Left ventricle myocardium inferior (tissue), 1 donor: ENCODE data around the gene CDH4. TPM values are rescaled to one million over a fixed set of nuclear protein-coding genes. Genes with fewer than 3 reads are reported as not detected.
A peak's percentile ranks its signal among the peaks of the same experiment; 100 is the strongest.

Experiments
- DNase-seq: peaks from one replicate; pipeline ENCODE4 v3.0.0-alpha.2; 2020
- H3K27ac ChIP-seq: fragments of 200-600 bp; replicated peaks from 2 replicates; pipeline ENCODE4 v1.8.0; 2021
- H3K27me3 ChIP-seq: fragments of 200-600 bp; 2 replicates; pipeline ENCODE4 v1.8.0; 2021; ENCODE audit warnings: low read depth
- H3K36me3 ChIP-seq: fragments of 200-600 bp; 2 replicates; pipeline ENCODE4 v1.8.0; 2021
- H3K4me1 ChIP-seq: fragments of 200-600 bp; 2 replicates; pipeline ENCODE4 v1.8.0; 2021
- H3K4me3 ChIP-seq: fragments of 200-600 bp; 2 replicates; pipeline ENCODE4 v1.8.0; 2021; ENCODE audit warnings: mild to moderate bottlenecking, moderate library complexity
- H3K9me3 ChIP-seq: fragments of 200-600 bp; replicated peaks from 2 replicates; pipeline ENCODE4 v1.8.0; 2021
- intact Hi-C: fragments of 100-400 bp; cut with micrococcal nuclease; formaldehyde crosslinking; loops from one replicate; pipeline ENCODE4 v1.11.0; 2022
- total RNA-seq: library from RNA; stranded (reverse); fragmentation: NEBNext Ultra II Directional; extraction: Animal tissue kit (Norgen Biotek cat#: 25700); gene quantifications from one replicate; pipeline ENCODE4 v1.2.1, GENCODE V29; 2021
- TF ChIP-seq, protein P1 (sequence below): fragments of 200-600 bp; IDR thresholded peaks from 2 replicates; pipeline ENCODE4 v1.8.0; 2021; ENCODE audit warnings: antibody characterized with exemption, mild to moderate bottlenecking, borderline replicate concordance
- donor health status: DM: no; HTN: yes; CAD: no; lungs with severe emphysema.

Gene CDH4
- total RNA-seq, 1 donor from 2014 or later: 0.05 TPM

DNA sequence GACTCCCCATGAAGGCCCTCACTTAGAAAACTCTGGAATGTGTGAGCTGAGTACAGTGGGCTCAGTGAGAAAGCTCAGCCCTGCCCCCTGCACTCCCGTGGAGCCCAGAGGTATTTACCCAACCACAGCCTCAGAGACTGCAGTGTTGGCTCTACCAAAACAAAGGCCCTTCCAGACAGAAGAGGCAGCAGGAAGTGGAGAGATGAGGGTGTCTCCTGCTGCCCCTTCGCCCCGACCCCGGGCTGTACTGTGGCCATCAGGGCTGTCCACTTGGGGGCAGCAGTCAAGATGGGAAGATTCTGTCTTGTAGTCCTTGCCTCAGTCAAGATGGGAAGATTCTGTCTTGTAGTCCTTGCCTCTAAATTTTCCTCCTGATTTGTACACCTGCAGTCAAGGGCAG, 472.3 kb downstream of the CDH4 start:
- no peak overlapping the region for H3K27ac ChIP-seq
- H3K9me3 ChIP-seq: no peaks in the 10 kb centered on the region
- TF ChIP-seq, protein P1, sequence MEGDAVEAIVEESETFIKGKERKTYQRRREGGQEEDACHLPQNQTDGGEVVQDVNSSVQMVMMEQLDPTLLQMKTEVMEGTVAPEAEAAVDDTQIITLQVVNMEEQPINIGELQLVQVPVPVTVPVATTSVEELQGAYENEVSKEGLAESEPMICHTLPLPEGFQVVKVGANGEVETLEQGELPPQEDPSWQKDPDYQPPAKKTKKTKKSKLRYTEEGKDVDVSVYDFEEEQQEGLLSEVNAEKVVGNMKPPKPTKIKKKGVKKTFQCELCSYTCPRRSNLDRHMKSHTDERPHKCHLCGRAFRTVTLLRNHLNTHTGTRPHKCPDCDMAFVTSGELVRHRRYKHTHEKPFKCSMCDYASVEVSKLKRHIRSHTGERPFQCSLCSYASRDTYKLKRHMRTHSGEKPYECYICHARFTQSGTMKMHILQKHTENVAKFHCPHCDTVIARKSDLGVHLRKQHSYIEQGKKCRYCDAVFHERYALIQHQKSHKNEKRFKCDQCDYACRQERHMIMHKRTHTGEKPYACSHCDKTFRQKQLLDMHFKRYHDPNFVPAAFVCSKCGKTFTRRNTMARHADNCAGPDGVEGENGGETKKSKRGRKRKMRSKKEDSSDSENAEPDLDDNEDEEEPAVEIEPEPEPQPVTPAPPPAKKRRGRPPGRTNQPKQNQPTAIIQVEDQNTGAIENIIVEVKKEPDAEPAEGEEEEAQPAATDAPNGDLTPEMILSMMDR: peak; percentile 18
- H3K27me3 ChIP-seq: peaks cover 57% of the 10 kb centered on the region
- intact Hi-C loops: no loop called here
- no peaks in the 10 kb centered on the region for H3K36me3 ChIP-seq
- no peak for DNase-seq
- no peaks in the 10 kb centered on the region for H3K4me1 ChIP-seq
- no peak overlapping the region for H3K4me3 ChIP-seq

DNA sequence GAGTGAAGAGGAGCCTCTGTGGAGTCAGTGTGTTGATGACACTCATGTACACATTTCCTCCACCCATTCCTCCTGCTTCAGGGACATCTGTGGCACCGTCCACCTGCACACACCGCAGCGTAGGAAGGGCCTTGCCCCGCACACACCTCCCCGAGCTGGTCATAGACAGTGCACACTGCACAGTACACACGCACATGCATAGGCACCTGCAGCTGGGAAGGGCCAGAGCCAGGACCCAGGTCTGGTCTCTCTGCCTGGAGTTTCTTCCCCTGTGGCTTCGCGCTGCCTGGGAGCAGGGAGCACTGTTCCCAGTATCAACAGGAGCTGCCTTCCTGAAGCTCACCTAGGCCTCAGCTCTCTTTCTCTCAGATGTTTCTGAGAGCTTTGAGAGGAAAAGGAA, 473.1 kb downstream of the CDH4 start:
- Histone ChIP-seq H3K27ac (no peak overlapping the region), H3K4me3 (no peak overlapping the region), H3K27me3 (peaks cover 56% of the 10 kb centered on the region), H3K4me1 (no peaks in the 10 kb centered on the region), H3K9me3 (no peaks in the 10 kb centered on the region), H3K36me3 (no peaks in the 10 kb centered on the region)
- intact Hi-C loops: no loop called here
- TF ChIP-seq, protein P1: no peak
- DNase-seq: no peak

DNA sequence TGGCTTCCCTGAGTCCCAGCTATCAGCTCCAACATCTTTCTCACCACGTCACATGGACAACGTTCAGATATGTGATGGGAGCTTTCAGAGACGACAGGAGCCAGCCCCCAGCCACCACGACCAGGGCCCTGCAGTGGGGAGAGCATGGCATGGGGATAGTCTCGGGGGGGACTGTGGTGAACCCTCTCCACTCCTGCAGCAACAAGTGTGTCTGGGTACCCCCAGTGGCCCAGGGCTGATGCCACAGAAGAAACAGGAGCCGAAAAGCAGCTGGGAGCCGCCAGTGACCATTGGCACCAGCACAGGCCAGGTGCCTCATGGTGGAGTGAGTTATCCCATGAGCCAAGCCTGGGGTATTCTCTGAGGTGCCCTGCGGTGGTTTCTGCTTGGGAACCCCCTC, 473.9 kb downstream of the CDH4 start:
- no peak for DNase-seq
- no peaks in the 10 kb centered on the region for H3K36me3 ChIP-seq
- TF ChIP-seq, protein P1: no peak
- H3K27me3 ChIP-seq: peaks cover 55% of the 10 kb centered on the region
- H3K4me3 ChIP-seq: no peak overlapping the region
- intact Hi-C loops: no loop called here
- no peak overlapping the region for H3K27ac ChIP-seq
- H3K9me3 ChIP-seq: no peaks in the 10 kb centered on the region
- H3K4me1 ChIP-seq: no peaks in the 10 kb centered on the region

DNA sequence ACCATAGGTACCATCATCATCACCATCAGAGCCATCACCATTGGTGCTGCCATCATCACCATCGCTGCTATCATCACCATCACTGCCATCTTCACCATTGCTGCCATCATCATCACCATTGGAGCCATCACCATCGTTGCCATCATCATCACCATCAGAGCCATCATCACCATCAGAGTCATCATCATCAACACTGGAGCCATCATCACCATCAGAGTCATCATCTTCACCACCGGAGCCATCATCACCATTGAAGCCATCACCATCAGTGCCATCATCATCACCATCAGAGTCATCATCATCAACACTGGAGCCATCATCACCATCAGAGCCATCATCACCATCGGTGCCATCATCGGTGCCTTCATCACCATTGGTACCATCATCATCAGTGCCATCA, 474.9 kb downstream of the CDH4 start:
- H3K4me3 ChIP-seq: no peak overlapping the region
- peaks cover 56% of the 10 kb centered on the region for H3K27me3 ChIP-seq
- TF ChIP-seq, protein P1: no peak
- no peak for DNase-seq
- intact Hi-C loops: no loop called here
- no peaks in the 10 kb centered on the region for H3K36me3 ChIP-seq
- H3K4me1 ChIP-seq: no peaks in the 10 kb centered on the region
- no peak overlapping the region for H3K27ac ChIP-seq
- no peaks in the 10 kb centered on the region for H3K9me3 ChIP-seq

DNA sequence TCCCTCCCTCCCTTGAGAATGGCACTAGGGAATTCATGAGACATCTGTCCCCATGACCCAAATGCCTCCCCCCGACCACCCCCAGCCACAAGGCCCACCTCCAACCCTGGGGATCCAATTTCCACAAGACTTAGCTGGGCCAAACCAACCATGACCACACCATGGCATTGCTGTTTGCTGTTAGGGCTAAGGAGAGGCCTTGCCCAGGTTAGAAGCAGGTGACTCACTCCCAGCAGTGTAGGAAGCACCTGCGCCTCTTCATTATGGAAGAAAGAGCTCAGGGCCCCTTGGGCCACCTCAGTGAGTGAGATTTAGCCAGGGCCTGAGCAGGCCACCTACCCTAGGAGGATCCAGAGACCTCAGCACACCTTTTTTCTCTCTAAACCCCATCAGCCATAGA, 475.7 kb downstream of the CDH4 start:
- no peak overlapping the region for H3K27ac ChIP-seq
- TF ChIP-seq, protein P1: no peak
- intact Hi-C loops: no loop called here
- no peak for DNase-seq
- H3K27me3 ChIP-seq: peaks cover 64% of the 10 kb centered on the region
- no peaks in the 10 kb centered on the region for H3K4me1 ChIP-seq
- no peak overlapping the region for H3K4me3 ChIP-seq
- H3K36me3 ChIP-seq: no peaks in the 10 kb centered on the region
- no peaks in the 10 kb centered on the region for H3K9me3 ChIP-seq

DNA sequence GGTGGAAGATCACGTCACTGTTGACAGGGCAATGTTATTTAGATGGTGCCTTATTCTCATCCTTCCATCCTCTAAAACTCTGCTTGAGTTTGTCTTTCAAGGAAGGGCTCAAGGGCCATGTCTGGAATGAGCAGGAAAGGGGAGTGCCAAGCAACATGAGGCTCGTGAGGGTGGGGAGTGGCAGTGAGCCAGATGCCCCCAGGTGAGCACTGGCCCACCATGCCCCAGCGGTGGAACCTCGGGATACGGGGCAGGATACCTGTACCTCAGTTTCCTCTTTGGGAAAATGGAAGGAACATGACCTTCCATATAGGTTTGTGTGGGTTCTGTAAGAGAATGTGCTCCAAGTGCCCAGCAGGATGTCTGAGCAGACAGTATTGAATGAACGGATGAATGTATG, 476.3 kb downstream of the CDH4 start:
- TF ChIP-seq, protein P1: no peak
- DNase-seq: no peak
- no peaks in the 10 kb centered on the region for H3K4me1 ChIP-seq
- no peaks in the 10 kb centered on the region for H3K36me3 ChIP-seq
- no peaks in the 10 kb centered on the region for H3K9me3 ChIP-seq
- no peak overlapping the region for H3K27ac ChIP-seq
- intact Hi-C loops: no loop called here
- peaks cover 66% of the 10 kb centered on the region for H3K27me3 ChIP-seq
- no peak overlapping the region for H3K4me3 ChIP-seq
